GM23338 (cell line): ENCODE data around the gene SEMA5A.

Experiments
- CREB1 ChIP-seq: fragments of 250-450 bp; sonication (Bioruptor Pico); IDR thresholded peaks from 2 replicates; pipeline ENCODE4 v1.5.0; 2020; ENCODE audit warnings: low read depth, mild to moderate bottlenecking, moderate library complexity
- EZH2 ChIP-seq: fragments of 200-600 bp; sonication (generic); IDR thresholded peaks from one replicate; pipeline ENCODE4 v1.8.0; 2017; ENCODE audit warnings: antibody characterized with exemption, mild to moderate bottlenecking, low read depth; ENCODE audit not compliant: unreplicated experiment
- EZH2phosphoT487 ChIP-seq: fragments of 200-600 bp; sonication (generic); IDR thresholded peaks from one replicate; pipeline ENCODE4 v1.8.1; 2018; ENCODE audit warnings: antibody characterized with exemption; ENCODE audit not compliant: unreplicated experiment
- JUNB ChIP-seq: IDR thresholded peaks from one replicate; pipeline ENCODE4 v1.6.1; 2016; ENCODE audit warnings: antibody characterized with exemption; ENCODE audit not compliant: unreplicated experiment
- NANOG ChIP-seq: IDR thresholded peaks from 2 replicates; pipeline ENCODE4 v1.6.1; 2016; ENCODE audit warnings: antibody characterized with exemption, borderline replicate concordance
- POLR2AphosphoS5 ChIP-seq: IDR thresholded peaks from 2 replicates; pipeline ENCODE4 v1.6.1; 2016; ENCODE audit warnings: antibody characterized with exemption, low read depth
- STAT1 ChIP-seq: IDR thresholded peaks from one replicate; pipeline ENCODE4 v1.6.1; 2016; ENCODE audit warnings: antibody characterized with exemption; ENCODE audit not compliant: unreplicated experiment
- ZNF331 ChIP-seq: fragments of 250-450 bp; sonication (Bioruptor Pico); IDR thresholded peaks from 2 replicates; pipeline ENCODE4 v1.5.0; 2020; ENCODE audit warnings: low read depth, mild to moderate bottlenecking, moderate library complexity
- TF ChIP-seq, protein P1 (sequence below), 2 experiments: fragments of 200-600 bp in 1 of 2; sonication (generic) in 1 of 2; conservative IDR thresholded peaks; 2 replicates each; pipeline versions ENCODE4 v1.5.1 to v1.6.1; 2016 to 2017; ENCODE audit warnings: antibody characterized with exemption in 2 of 2, low read depth in 2 of 2, mild to moderate bottlenecking in 2 of 2, moderate library complexity in 1 of 2
- TF ChIP-seq, protein P2 (sequence below): IDR thresholded peaks from one replicate; pipeline ENCODE4 v1.6.1; 2018; ENCODE audit warnings: antibody characterized with exemption; ENCODE audit not compliant: unreplicated experiment
- TF ChIP-seq, protein P3 (sequence below): IDR thresholded peaks from 2 replicates; pipeline ENCODE4 v1.6.1; 2016; ENCODE audit warnings: antibody characterized with exemption

DNA sequence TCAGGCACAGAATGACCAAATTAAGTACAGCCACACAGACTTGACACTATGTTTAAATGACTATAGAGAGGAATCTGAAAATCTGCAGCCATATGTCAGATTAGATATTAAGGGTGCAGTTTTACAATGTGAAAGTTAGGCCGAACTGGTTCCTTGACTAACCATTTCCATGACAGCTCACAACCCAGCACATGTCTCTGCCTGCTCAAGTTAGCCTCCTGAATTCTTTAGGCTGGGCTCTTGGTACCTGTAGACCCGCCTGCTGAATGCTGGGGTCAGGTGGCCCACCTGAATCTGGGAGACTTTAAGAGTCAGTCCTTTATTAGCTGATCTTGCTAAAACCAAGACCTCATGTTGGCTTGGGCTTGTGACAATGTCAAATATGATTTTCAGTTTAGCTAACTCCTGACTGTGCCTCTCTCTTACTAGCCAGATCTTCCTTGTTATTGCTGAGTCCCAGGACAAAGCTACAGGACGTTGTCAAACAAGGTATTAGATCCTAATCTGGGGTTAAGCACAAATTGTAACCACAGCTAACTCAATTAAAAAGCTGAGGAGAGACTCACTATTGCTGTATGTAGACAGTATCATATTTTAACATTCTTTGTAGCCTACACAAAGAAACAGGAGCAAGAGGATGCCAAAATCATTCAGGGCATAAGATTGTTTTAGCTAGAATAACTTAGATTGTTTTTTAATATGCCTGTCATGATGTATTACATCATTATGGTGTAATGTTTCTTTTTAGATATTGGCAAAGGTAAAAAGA is 490.9 kb downstream of the SEMA5A start:
- TF ChIP-seq, protein P1, sequence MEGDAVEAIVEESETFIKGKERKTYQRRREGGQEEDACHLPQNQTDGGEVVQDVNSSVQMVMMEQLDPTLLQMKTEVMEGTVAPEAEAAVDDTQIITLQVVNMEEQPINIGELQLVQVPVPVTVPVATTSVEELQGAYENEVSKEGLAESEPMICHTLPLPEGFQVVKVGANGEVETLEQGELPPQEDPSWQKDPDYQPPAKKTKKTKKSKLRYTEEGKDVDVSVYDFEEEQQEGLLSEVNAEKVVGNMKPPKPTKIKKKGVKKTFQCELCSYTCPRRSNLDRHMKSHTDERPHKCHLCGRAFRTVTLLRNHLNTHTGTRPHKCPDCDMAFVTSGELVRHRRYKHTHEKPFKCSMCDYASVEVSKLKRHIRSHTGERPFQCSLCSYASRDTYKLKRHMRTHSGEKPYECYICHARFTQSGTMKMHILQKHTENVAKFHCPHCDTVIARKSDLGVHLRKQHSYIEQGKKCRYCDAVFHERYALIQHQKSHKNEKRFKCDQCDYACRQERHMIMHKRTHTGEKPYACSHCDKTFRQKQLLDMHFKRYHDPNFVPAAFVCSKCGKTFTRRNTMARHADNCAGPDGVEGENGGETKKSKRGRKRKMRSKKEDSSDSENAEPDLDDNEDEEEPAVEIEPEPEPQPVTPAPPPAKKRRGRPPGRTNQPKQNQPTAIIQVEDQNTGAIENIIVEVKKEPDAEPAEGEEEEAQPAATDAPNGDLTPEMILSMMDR (conservative IDR thresholded peaks at IDR 0.05; ENCODE audit: low read depth in 2 of 2) = no peak
- no peak for TF ChIP-seq EZH2
- no peak for TF ChIP-seq ZNF331
- TF ChIP-seq, protein P2, sequence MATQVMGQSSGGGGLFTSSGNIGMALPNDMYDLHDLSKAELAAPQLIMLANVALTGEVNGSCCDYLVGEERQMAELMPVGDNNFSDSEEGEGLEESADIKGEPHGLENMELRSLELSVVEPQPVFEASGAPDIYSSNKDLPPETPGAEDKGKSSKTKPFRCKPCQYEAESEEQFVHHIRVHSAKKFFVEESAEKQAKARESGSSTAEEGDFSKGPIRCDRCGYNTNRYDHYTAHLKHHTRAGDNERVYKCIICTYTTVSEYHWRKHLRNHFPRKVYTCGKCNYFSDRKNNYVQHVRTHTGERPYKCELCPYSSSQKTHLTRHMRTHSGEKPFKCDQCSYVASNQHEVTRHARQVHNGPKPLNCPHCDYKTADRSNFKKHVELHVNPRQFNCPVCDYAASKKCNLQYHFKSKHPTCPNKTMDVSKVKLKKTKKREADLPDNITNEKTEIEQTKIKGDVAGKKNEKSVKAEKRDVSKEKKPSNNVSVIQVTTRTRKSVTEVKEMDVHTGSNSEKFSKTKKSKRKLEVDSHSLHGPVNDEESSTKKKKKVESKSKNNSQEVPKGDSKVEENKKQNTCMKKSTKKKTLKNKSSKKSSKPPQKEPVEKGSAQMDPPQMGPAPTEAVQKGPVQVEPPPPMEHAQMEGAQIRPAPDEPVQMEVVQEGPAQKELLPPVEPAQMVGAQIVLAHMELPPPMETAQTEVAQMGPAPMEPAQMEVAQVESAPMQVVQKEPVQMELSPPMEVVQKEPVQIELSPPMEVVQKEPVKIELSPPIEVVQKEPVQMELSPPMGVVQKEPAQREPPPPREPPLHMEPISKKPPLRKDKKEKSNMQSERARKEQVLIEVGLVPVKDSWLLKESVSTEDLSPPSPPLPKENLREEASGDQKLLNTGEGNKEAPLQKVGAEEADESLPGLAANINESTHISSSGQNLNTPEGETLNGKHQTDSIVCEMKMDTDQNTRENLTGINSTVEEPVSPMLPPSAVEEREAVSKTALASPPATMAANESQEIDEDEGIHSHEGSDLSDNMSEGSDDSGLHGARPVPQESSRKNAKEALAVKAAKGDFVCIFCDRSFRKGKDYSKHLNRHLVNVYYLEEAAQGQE = no peak
- no peak for TF ChIP-seq POLR2AphosphoS5
- TF ChIP-seq EZH2phosphoT487 = no peak
- TF ChIP-seq CREB1 (CRISPR knock-in tag) = no peak
- TF ChIP-seq, protein P3, sequence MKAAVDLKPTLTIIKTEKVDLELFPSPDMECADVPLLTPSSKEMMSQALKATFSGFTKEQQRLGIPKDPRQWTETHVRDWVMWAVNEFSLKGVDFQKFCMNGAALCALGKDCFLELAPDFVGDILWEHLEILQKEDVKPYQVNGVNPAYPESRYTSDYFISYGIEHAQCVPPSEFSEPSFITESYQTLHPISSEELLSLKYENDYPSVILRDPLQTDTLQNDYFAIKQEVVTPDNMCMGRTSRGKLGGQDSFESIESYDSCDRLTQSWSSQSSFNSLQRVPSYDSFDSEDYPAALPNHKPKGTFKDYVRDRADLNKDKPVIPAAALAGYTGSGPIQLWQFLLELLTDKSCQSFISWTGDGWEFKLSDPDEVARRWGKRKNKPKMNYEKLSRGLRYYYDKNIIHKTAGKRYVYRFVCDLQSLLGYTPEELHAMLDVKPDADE = no peak
- no peak for TF ChIP-seq NANOG
- TF ChIP-seq STAT1 = no peak
- TF ChIP-seq JUNB = no peak
